GM23338 (cell line): ENCODE measurements around the gene AGAP1. TPM values are rescaled to one million over a fixed set of nuclear protein-coding genes. Genes with fewer than 3 reads are reported as not detected.

Experiments
- ATAC-seq: fragments of 200-7000 bp; cut with Tn5 transposase; 3 replicates; pipeline ENCODE4 v1.9.1; 2020
- DNase-seq: peaks from one replicate; pipeline ENCODE4 v3.0.0-alpha.2; 2015; ENCODE audit warnings: low spot score
- H2AFZ ChIP-seq: fragments of 200-600 bp; sonication (generic); 2 replicates; pipeline ENCODE4 v1.8.0; 2016; ENCODE audit warnings: antibody characterized with exemption, mild to moderate bottlenecking, moderate library complexity
- H3F3A ChIP-seq: fragments of 200-600 bp; sonication (generic); replicated peaks from 2 replicates; pipeline ENCODE4 v1.8.0; 2017; ENCODE audit warnings: antibody characterized with exemption, mixed run types, low read depth
- H3K27ac ChIP-seq: fragments of 200-600 bp; sonication (generic); 2 replicates; pipeline ENCODE4 v1.6.1; 2016; ENCODE audit warnings: low read depth
- H3K27me3 ChIP-seq: fragments of 200-600 bp; sonication (generic); 2 replicates; pipeline ENCODE4 v1.8.0; 2016; ENCODE audit warnings: mild to moderate bottlenecking, mixed run types, moderate library complexity; ENCODE audit not compliant: insufficient read depth
- H3K36me3 ChIP-seq: fragments of 200-600 bp; sonication (generic); 2 replicates; pipeline ENCODE4 v1.8.0; 2016; ENCODE audit warnings: mild to moderate bottlenecking; ENCODE audit not compliant: insufficient read depth
- H3K4me1 ChIP-seq: fragments of 200-600 bp; sonication (generic); 2 replicates; pipeline ENCODE4 v1.8.0; 2016; ENCODE audit warnings: mild to moderate bottlenecking, moderate library complexity; ENCODE audit not compliant: insufficient read depth
- H3K4me2 ChIP-seq: fragments of 200-600 bp; sonication (generic); 2 replicates; pipeline ENCODE4 v1.7.1; 2017; ENCODE audit warnings: mixed run types
- H3K4me3 ChIP-seq: fragments of 200-600 bp; sonication (generic); 2 replicates; pipeline ENCODE4 v1.6.1; 2016; ENCODE audit warnings: mixed run types
- H3K79me2 ChIP-seq: fragments of 200-600 bp; sonication (generic); replicated peaks from 2 replicates; pipeline ENCODE4 v1.8.0; 2017; ENCODE audit warnings: mild to moderate bottlenecking; ENCODE audit not compliant: insufficient read depth
- H3K9me2 ChIP-seq: fragments of 200-600 bp; sonication (generic); 2 replicates; pipeline ENCODE4 v1.8.0; 2017; ENCODE audit not compliant: insufficient read depth
- H4K20me1 ChIP-seq: fragments of 200-600 bp; sonication (generic); replicated peaks from 2 replicates; pipeline ENCODE4 v1.8.0; 2017; ENCODE audit warnings: mild to moderate bottlenecking; ENCODE audit not compliant: insufficient read depth
- H3K27ac Mint-ChIP-seq: 2 replicates; pipeline ENCODE4 v1.8.0; 2020; ENCODE audit warnings: inconsistent platforms, mild to moderate bottlenecking, moderate library complexity, mixed read lengths
- H3K27me3 Mint-ChIP-seq: 3 replicates; pipeline ENCODE4 v1.8.0; 2022; ENCODE audit warnings: low read depth, mild to moderate bottlenecking, moderate library complexity, mixed read lengths, inconsistent platforms; ENCODE audit not compliant: insufficient read depth, poor library complexity
- H3K36me3 Mint-ChIP-seq: 3 replicates; pipeline ENCODE4 v1.8.0; 2021; ENCODE audit warnings: low read depth, mild to moderate bottlenecking, inconsistent platforms, moderate library complexity, mixed read lengths
- H3K4me1 Mint-ChIP-seq: 3 replicates; pipeline ENCODE4 v1.8.0; 2020; ENCODE audit warnings: mild to moderate bottlenecking, inconsistent platforms, mixed read lengths
- H3K4me3 Mint-ChIP-seq: 3 replicates; pipeline ENCODE4 v1.8.0; 2021; ENCODE audit warnings: moderate library complexity, mild to moderate bottlenecking, inconsistent platforms, mixed read lengths
- H3K9me3 Mint-ChIP-seq: 3 replicates; pipeline ENCODE4 v1.8.0; 2020; ENCODE audit warnings: moderate library complexity, mild to moderate bottlenecking, inconsistent platforms, mixed read lengths
- CREB1 ChIP-seq: fragments of 250-450 bp; sonication (Bioruptor Pico); IDR thresholded peaks from 2 replicates; pipeline ENCODE4 v1.5.0; 2020; ENCODE audit warnings: low read depth, mild to moderate bottlenecking, moderate library complexity
- CTCF ChIP-seq, 2 experiments: fragments of 200-600 bp in 1 of 2; sonication (generic) in 1 of 2; conservative IDR thresholded peaks; 2 replicates each; pipeline versions ENCODE4 v1.5.1 to v1.6.1; 2016 to 2017; ENCODE audit warnings: antibody characterized with exemption in 2 of 2, low read depth in 2 of 2, mild to moderate bottlenecking in 2 of 2, moderate library complexity in 1 of 2
- ETS1 ChIP-seq: IDR thresholded peaks from 2 replicates; pipeline ENCODE4 v1.6.1; 2016; ENCODE audit warnings: antibody characterized with exemption
- EZH2 ChIP-seq: fragments of 200-600 bp; sonication (generic); IDR thresholded peaks from one replicate; pipeline ENCODE4 v1.8.0; 2017; ENCODE audit warnings: antibody characterized with exemption, mild to moderate bottlenecking, low read depth; ENCODE audit not compliant: unreplicated experiment
- EZH2phosphoT487 ChIP-seq: fragments of 200-600 bp; sonication (generic); IDR thresholded peaks from one replicate; pipeline ENCODE4 v1.8.1; 2018; ENCODE audit warnings: antibody characterized with exemption; ENCODE audit not compliant: unreplicated experiment
- JUNB ChIP-seq: IDR thresholded peaks from one replicate; pipeline ENCODE4 v1.6.1; 2016; ENCODE audit warnings: antibody characterized with exemption; ENCODE audit not compliant: unreplicated experiment
- NANOG ChIP-seq: IDR thresholded peaks from 2 replicates; pipeline ENCODE4 v1.6.1; 2016; ENCODE audit warnings: antibody characterized with exemption, borderline replicate concordance
- POLR2AphosphoS5 ChIP-seq: IDR thresholded peaks from 2 replicates; pipeline ENCODE4 v1.6.1; 2016; ENCODE audit warnings: antibody characterized with exemption, low read depth
- REST ChIP-seq: IDR thresholded peaks from one replicate; pipeline ENCODE4 v1.6.1; 2018; ENCODE audit warnings: antibody characterized with exemption; ENCODE audit not compliant: unreplicated experiment
- STAT1 ChIP-seq: IDR thresholded peaks from one replicate; pipeline ENCODE4 v1.6.1; 2016; ENCODE audit warnings: antibody characterized with exemption; ENCODE audit not compliant: unreplicated experiment
- ZNF114 ChIP-seq: fragments of 250-450 bp; sonication (Bioruptor Pico); IDR thresholded peaks from 2 replicates; pipeline ENCODE4 v1.5.0; 2020; ENCODE audit warnings: mild to moderate bottlenecking, moderate library complexity
- ZNF331 ChIP-seq: fragments of 250-450 bp; sonication (Bioruptor Pico); IDR thresholded peaks from 2 replicates; pipeline ENCODE4 v1.5.0; 2020; ENCODE audit warnings: low read depth, mild to moderate bottlenecking, moderate library complexity
- polyA plus RNA-seq: library from polyadenylated mRNA; unstranded; fragments of >200 nt; fragmentation: Nextera tagmentation; extraction: Ambion mirVana; gene quantifications from 2 replicates; pipeline ENCODE4 v1.2.1, GENCODE V29; 2016
- total RNA-seq: library from RNA; depleted of rRNA; stranded (reverse); fragments of >200 nt; shearing (Covaris generic); gene quantifications from 2 replicates; pipeline ENCODE4 v1.2.3, GENCODE V29; 2014

The AGAP1 gene
- total and polyA plus RNA-seq, 2 experiments from 2014 or later, result 13.3 to 27.9 TPM

- H3F3A ChIP-seq, result no peaks in the 10 kb centered on the region
- no peaks in the 10 kb centered on the region; the same call in 2 of the 3 replicates for H3K9me3 Mint-ChIP-seq
- no peak overlapping the region for H2AFZ ChIP-seq
- peaks cover 96% of the 10 kb centered on the region for H3K79me2 ChIP-seq
- DNase-seq, result no peak
- no peaks in the 10 kb centered on the region for H3K36me3 ChIP-seq
- H3K27me3 Mint-ChIP-seq, result peaks cover 11% of the 10 kb centered on the region
- ATAC-seq, result no peak
- peaks cover 58% of the 10 kb centered on the region for H3K4me1 Mint-ChIP-seq
- H3K4me3 ChIP-seq, result no peak overlapping the region
- TF ChIP-seq ZNF114 (CRISPR knock-in tag), result no peak
- TF ChIP-seq EZH2, result no peak
- no peaks in the 10 kb centered on the region for H3K27me3 ChIP-seq
- peaks cover 54% of the 10 kb centered on the region for H4K20me1 ChIP-seq
- no peaks in the 10 kb centered on the region for H3K36me3 Mint-ChIP-seq
- H3K4me2 ChIP-seq, result no peak overlapping the region
- no peaks in the 10 kb centered on the region for H3K9me2 ChIP-seq
- H3K27ac Mint-ChIP-seq, result no peak overlapping the region
- H3K27ac ChIP-seq, result no peak overlapping the region
- peaks cover 23% of the 10 kb centered on the region for H3K4me1 ChIP-seq
- H3K4me3 Mint-ChIP-seq, result no peak overlapping the region
Measured at GRCh38 chr2:235689427-235689853, 195.6 kb downstream of the AGAP1 start.

- Histone ChIP-seq H3K4me1 (peaks cover 21% of the 10 kb centered on the region), H3K36me3 (no peaks in the 10 kb centered on the region), H3K27ac (no peak overlapping the region), H3K4me2 (no peak overlapping the region), H3K79me2 (peaks cover 96% of the 10 kb centered on the region), H3F3A (no peaks in the 10 kb centered on the region), H3K27me3 (no peaks in the 10 kb centered on the region), H4K20me1 (peaks cover 60% of the 10 kb centered on the region), H2AFZ (no peak overlapping the region), H3K4me3 (no peak overlapping the region), H3K9me2 (no peaks in the 10 kb centered on the region)
- H3K27me3 Mint-ChIP-seq, result peaks cover 13% of the 10 kb centered on the region
- no peaks in the 10 kb centered on the region for H3K36me3 Mint-ChIP-seq
- no peak for DNase-seq
- no peak overlapping the region for H3K4me3 Mint-ChIP-seq
- ATAC-seq, result peak; percentile 17
- H3K9me3 Mint-ChIP-seq, result no peaks in the 10 kb centered on the region; the same call in 2 of the 3 replicates
- H3K27ac Mint-ChIP-seq, result no peak overlapping the region; the same call in 1 of the 2 replicates
- TF ChIP-seq EZH2phosphoT487 (no peak), REST (no peak), CREB1 (CRISPR knock-in tag) (no peak), ZNF331 (no peak), STAT1 (no peak), ZNF114 (CRISPR knock-in tag) (no peak), EZH2 (no peak), JUNB (no peak), ETS1 (no peak), POLR2AphosphoS5 (no peak), NANOG (no peak), CTCF (conservative IDR thresholded peaks at IDR 0.05; ENCODE audit: low read depth in 2 of 2) (no peak)
- H3K4me1 Mint-ChIP-seq, result peaks cover 59% of the 10 kb centered on the region
Measured at GRCh38 chr2:235690082-235690808, 196.4 kb downstream of the AGAP1 start.
